Measurements from ENCODE around the gene TYSND1. TPM values are rescaled to one million over a fixed set of nuclear protein-coding genes. Genes with fewer than 3 reads are reported as not detected.
"Not testable (repeated sequence)": the region's sequence is repeated elsewhere in the genome, so short reads cannot be mapped to it uniquely, and the experiment has no call there.

TYSND1 gene
- total RNA-seq, 2 donors from 2014 or later = 18.2 to 32.4 TPM

DNA sequence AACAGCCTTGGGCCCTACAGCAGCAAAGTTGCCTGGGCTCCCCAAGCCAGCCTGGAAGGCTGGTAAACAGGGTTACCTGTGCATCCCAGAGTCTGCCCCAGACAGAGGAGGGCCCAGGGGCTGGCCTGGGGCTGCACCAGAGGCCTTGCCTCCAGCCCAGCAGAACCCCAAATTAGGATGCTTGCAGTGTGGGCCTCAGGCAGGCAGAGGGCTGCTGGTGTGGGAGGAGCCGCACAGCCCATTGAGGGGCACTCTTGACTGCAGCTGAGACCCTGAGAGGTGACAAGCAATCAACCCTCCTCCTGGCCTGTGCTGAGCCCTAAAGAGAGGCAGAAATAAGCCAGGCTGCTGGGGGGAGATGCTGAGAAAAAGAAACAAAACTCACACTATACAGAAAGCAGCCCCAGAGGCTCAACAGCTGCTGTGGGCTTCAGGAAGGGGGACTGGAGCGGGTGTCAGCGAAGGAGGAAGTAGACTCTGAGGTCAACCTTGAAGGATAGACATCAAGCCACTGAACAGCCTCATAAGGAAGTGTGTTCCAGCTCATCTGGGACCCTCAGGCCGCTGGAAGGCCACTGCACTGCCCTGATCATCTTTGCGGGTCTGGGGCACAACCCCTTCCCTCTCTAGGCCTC is 20.5 kb downstream of the TYSND1 start:
- H3K4me1 ChIP-seq (replicated peaks) = no peaks in the 10 kb centered on the region
- TF ChIP-seq POLR2A (IDR thresholded peaks at IDR 0.05) (no peak), POLR2AphosphoS5 (IDR thresholded peaks at IDR 0.05) (no peak)
- TF ChIP-seq, protein P1, sequence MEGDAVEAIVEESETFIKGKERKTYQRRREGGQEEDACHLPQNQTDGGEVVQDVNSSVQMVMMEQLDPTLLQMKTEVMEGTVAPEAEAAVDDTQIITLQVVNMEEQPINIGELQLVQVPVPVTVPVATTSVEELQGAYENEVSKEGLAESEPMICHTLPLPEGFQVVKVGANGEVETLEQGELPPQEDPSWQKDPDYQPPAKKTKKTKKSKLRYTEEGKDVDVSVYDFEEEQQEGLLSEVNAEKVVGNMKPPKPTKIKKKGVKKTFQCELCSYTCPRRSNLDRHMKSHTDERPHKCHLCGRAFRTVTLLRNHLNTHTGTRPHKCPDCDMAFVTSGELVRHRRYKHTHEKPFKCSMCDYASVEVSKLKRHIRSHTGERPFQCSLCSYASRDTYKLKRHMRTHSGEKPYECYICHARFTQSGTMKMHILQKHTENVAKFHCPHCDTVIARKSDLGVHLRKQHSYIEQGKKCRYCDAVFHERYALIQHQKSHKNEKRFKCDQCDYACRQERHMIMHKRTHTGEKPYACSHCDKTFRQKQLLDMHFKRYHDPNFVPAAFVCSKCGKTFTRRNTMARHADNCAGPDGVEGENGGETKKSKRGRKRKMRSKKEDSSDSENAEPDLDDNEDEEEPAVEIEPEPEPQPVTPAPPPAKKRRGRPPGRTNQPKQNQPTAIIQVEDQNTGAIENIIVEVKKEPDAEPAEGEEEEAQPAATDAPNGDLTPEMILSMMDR (IDR thresholded peaks at IDR 0.05) = no peak
- no peak for DNase-seq (ENCODE audit: low spot score)
- no peaks in the 10 kb centered on the region for H3K27me3 ChIP-seq (replicated peaks; ENCODE audit: insufficient read depth)
- no peak overlapping the region for H3K4me3 ChIP-seq
- WGBS = 84% methylated on average over 5 of the region's 5 CpGs
- H3K36me3 ChIP-seq = no peaks in the 10 kb centered on the region
- H3K27ac ChIP-seq = no peak overlapping the region
- intact Hi-C loops (cut with DNase I) = no loop called here
- no peaks in the 10 kb centered on the region for H3K9me3 ChIP-seq

DNA sequence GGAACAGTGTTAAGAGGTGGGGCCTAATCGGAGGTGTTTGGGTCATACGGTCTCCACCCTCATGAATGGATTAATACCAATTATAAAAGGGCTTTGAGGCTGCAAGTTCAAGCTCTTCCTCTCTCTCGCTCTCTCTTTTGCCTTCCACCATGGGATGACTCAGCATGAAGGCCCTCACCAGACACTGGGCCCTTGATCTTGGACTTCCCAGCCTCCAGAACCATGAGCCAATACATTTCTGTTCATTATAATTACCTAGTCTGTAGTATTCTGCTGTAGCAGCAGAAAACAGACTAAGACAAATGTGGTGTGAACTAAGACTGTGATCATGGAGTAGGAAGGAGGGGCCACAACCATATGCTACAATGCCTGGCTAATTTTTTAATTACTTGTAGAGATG is 21.6 kb downstream of the TYSND1 start:
- Histone ChIP-seq H3K4me1 (replicated peaks) (no peaks in the 10 kb centered on the region), H3K9me3 (no peaks in the 10 kb centered on the region), H3K4me3 (no peak overlapping the region), H3K27ac (no peak overlapping the region), H3K27me3 (replicated peaks; ENCODE audit: insufficient read depth) (no peaks in the 10 kb centered on the region), H3K36me3 (no peaks in the 10 kb centered on the region)
- intact Hi-C loops (cut with DNase I) = no loop called here
- 97% methylated on average over 3 of the region's 3 CpGs for WGBS
- TF ChIP-seq POLR2AphosphoS5 (IDR thresholded peaks at IDR 0.05) (no peak), POLR2A (IDR thresholded peaks at IDR 0.05) (no peak)
- TF ChIP-seq, protein P1 (IDR thresholded peaks at IDR 0.05) = no peak
- DNase-seq (ENCODE audit: low spot score) = no peak

DNA sequence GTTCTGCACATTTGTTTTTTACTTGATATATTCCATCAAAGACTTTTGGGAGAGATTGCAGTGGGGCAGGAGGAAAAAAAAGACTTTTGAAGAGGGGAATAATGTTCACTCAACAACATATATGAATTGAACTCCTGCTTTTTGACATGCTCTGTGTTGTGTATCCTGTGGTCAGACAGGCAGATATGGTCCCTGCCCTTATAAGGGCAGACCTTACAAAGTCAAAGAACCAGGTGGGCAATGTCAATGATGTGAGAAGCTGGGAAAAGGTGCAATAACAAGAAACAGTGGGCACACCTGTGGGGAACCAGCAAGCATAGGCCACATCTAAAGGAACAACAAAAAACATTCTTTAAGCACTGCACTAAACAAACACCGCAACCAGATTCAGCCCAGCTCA is 22.1 kb downstream of the TYSND1 start:
- TF ChIP-seq POLR2AphosphoS5 (IDR thresholded peaks at IDR 0.05) (no peak), POLR2A (IDR thresholded peaks at IDR 0.05) (no peak)
- TF ChIP-seq, protein P1 (IDR thresholded peaks at IDR 0.05) = no peak
- Histone ChIP-seq H3K36me3 (no peaks in the 10 kb centered on the region), H3K4me1 (replicated peaks) (no peaks in the 10 kb centered on the region), H3K27me3 (replicated peaks; ENCODE audit: insufficient read depth) (no peaks in the 10 kb centered on the region), H3K27ac (no peak overlapping the region), H3K9me3 (no peaks in the 10 kb centered on the region), H3K4me3 (no peak overlapping the region)
- 97% methylated on average over 1 of the region's 1 CpG for WGBS
- intact Hi-C loops (cut with DNase I) = no loop called here
- DNase-seq (ENCODE audit: low spot score) = no peak

DNA sequence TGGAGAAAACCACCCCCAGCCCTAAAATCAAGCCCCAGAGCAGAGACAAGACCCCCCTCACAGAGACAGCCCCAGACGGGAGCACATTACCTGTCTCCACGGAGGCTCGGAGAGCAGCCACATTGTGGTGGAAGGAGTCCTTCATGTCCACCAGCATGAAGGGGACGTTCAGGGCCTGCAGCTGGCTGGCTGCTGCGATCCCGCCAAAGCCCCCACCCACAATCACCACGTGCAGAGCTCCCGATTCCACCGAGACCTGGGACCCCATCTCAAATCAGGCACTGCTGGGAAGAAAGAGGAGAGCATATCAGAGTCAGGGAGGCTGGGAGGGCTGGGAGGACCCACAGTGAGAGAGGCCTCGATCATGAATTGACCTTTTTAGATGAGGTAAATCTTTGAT is 22.7 kb downstream of the TYSND1 start:
- intact Hi-C loops (cut with DNase I) = no loop called here
- Histone ChIP-seq H3K9me3 (no peaks in the 10 kb centered on the region), H3K4me3 (no peak overlapping the region), H3K36me3 (no peaks in the 10 kb centered on the region), H3K27me3 (replicated peaks; ENCODE audit: insufficient read depth) (no peaks in the 10 kb centered on the region), H3K27ac (no peak overlapping the region), H3K4me1 (replicated peaks) (no peaks in the 10 kb centered on the region)
- TF ChIP-seq POLR2A (IDR thresholded peaks at IDR 0.05) = no peak
- TF ChIP-seq, protein P1 (IDR thresholded peaks at IDR 0.05) = no peak
- no peak for TF ChIP-seq POLR2AphosphoS5 (IDR thresholded peaks at IDR 0.05)
- WGBS = 94% methylated on average over 10 of the region's 10 CpGs
- no peak for DNase-seq (ENCODE audit: low spot score)

DNA sequence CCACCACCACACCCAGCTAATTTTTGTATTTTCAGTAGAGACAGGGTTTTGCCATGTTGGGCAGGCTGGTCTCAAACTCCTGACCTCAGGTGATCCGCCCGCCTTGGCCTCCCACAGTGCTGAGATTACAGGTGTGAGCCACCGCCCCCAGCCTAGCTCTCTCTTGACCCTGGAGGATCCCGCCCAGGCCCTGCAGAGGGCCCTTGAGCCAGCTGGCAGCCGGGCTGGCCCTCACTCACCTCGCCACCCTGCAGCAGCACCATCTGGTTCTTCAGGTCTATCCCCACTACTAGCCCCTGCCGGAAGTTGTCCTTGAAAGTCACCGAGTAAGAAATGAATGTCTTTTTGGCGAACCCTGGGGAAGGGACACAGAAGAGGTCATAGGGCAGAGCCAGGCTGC is 23.3 kb downstream of the TYSND1 start:
- DNase-seq (ENCODE audit: low spot score) = not testable (repeated sequence)

More for the DNA sequence above, 23.3 kb downstream of the TYSND1 start:
- H3K9me3 ChIP-seq; H3K27me3 ChIP-seq (replicated peaks; ENCODE audit: insufficient read depth); H3K4me1 ChIP-seq (replicated peaks); H3K4me3 ChIP-seq; intact Hi-C loops (cut with DNase I); H3K27ac ChIP-seq; H3K36me3 ChIP-seq: not testable (repeated sequence)
- WGBS = 91% methylated on average over 9 of the region's 9 CpGs

Data from prostate gland (tissue), 2 donors.